Heart left ventricle (tissue), 13 donors: ENCODE measurements around the gene TMSB4X.

Experiments
- CTCF ChIP-seq, 12 donors: fragments of 200-600 bp; sonication (generic) in 4 of 12; IDR thresholded peaks; one replicate each; pipeline versions ENCODE4 v1.5.0 to v1.8.0; 2018 to 2022; ENCODE audit warnings: antibody characterized with exemption in 12 of 12, mild to moderate bottlenecking in 5 of 12
- POLR2A ChIP-seq, 2 donors: fragments of 450-650 bp; IDR thresholded peaks; one replicate each; pipeline ENCODE4 v1.6.1; 2017; ENCODE audit warnings: antibody characterized with exemption in 2 of 2, mild to moderate bottlenecking in 2 of 2, moderate library complexity in 2 of 2
- donor health status: ischemic (EF 13 %, LVEDD 7.1; RV severe dilation, severe dysfunction).
- donor health status: DM: no; HTN: yes; CAD: no.
- donor health status: DM: no; HTN: no; CAD: no.
- donor health status: ischemic (EF 25% LVEDD 6.9; RV normal size, moderate dysfunction).
- donor health status: ischemic (EF 25% LVEDD 5.7; RV mildly dilated, moderate dysfunction).
- donor health status: ischemic (EF 35%, LVEDD 5.7; RV mildly dilated, moderate dysfunction).
- donor health status: nonischemic (EF 11% LVEDD 7.7; RV severe dilation, severe dysfunction).
- donor health status: DM: yes; HTN: yes; CAD: no.
- donor health status: PGD.
- donor health status: ischemic (EF 29% LVEDD 5.4; RV normal size, mild dysfunction).
- donor health status: nonischemic (EF 23%, LVEDD 6.1; RV moderate dilation, normal function).

GRCh38 chrX:12947545-12948235 lies 27.2 kb upstream of the TMSB4X start:
- TF ChIP-seq CTCF (IDR thresholded peaks at IDR 0.05) (no peak), POLR2A (IDR thresholded peaks at IDR 0.05) (no peak)
